Large intestine (tissue), 12 donors: ENCODE data around the gene ZACN. TPM values are rescaled to one million over a fixed set of nuclear protein-coding genes. Genes with fewer than 3 reads are reported as not detected.

Source experiments
- DNase-seq, 2 donors: peaks; one replicate each; pipeline versions ENCODE4 v3.0.0 to v3.0.0-alpha.2; 2013
- H3K27ac ChIP-seq: one replicate; pipeline ENCODE4 v1.5.1; 2013; ENCODE audit warnings: low read length
- H3K27me3 ChIP-seq: 2 replicates; pipeline ENCODE4 v1.6.1; 2013; ENCODE audit warnings: low read length; ENCODE audit not compliant: control insufficient read depth, insufficient read depth
- H3K36me3 ChIP-seq: 2 replicates; pipeline ENCODE4 v1.6.1; 2013; ENCODE audit warnings: low read length; ENCODE audit not compliant: control insufficient read depth, insufficient read depth
- H3K4me1 ChIP-seq: one replicate; pipeline ENCODE4 v1.6.1; 2013; ENCODE audit warnings: low read length; ENCODE audit not compliant: control insufficient read depth, insufficient read depth
- H3K4me3 ChIP-seq: one replicate; pipeline ENCODE4 v1.5.1; 2013; ENCODE audit warnings: low read length
- H3K9me3 ChIP-seq: one replicate; pipeline ENCODE4 v1.6.1; 2013; ENCODE audit warnings: mild to moderate bottlenecking, low read depth, low read length, moderate library complexity; ENCODE audit not compliant: control insufficient read depth
- WGBS: methylation state at CpG from one replicate; pipeline ENCODE4 v1.1.5; 2013; ENCODE audit warnings: low lambda C conversion rate; ENCODE audit not compliant: insufficient coverage; 5-methylcytosine and 5-hydroxymethylcytosine counted together
- long read RNA-seq, 11 donors: transcript quantifications; one replicate each; lab custom pipeline, GENCODE V29; 2026
- polyA plus RNA-seq: library from polyadenylated mRNA; unstranded; fragments of 120-200 nt; gene quantifications from one replicate; pipeline ENCODE4 v1.2.1, GENCODE V29; 2013

Gene ZACN
- 23.7 TPM for polyA plus RNA-seq
- long read RNA-seq, donor 1, transcript ZACN-205 (1 exons, 2,651 nt) = major isoform, 69 of 69 reads
- long read RNA-seq, donor 1, partial matches to known transcripts = 0 of 69 reads
- long read RNA-seq, donor 1, other reads (novel, unspliced or antisense) = 0 of 69 reads
- long read RNA-seq, donor 2, transcript ZACN-205 (1 exons, 2,651 nt) = major isoform, 158 of 158 reads
- long read RNA-seq, donor 2, partial matches to known transcripts = 0 of 158 reads
- long read RNA-seq, donor 2, other reads (novel, unspliced or antisense) = 0 of 158 reads
- long read RNA-seq, donor 3 = 0 reads
- long read RNA-seq, donor 4, transcript ZACN-205 (1 exons, 2,651 nt) = major isoform, 24 of 24 reads
- long read RNA-seq, donor 4, partial matches to known transcripts = 0 of 24 reads
- long read RNA-seq, donor 4, other reads (novel, unspliced or antisense) = 0 of 24 reads
- long read RNA-seq, donor 5, transcript ZACN-205 (1 exons, 2,651 nt) = major isoform, 71 of 76 reads
- long read RNA-seq, donor 5, partial matches to known transcripts = 5 of 76 reads
- long read RNA-seq, donor 5, other reads (novel, unspliced or antisense) = 0 of 76 reads
- long read RNA-seq, donor 6, transcript ZACN-205 (1 exons, 2,651 nt) = major isoform, 139 of 164 reads
- long read RNA-seq, donor 6, partial matches to known transcripts = 0 of 164 reads
- long read RNA-seq, donor 6, other reads (novel, unspliced or antisense) = 25 of 164 reads
- long read RNA-seq, donor 7, transcript ZACN-205 (1 exons, 2,651 nt) = major isoform, 92 of 99 reads
- long read RNA-seq, donor 7, partial matches to known transcripts = 7 of 99 reads
- long read RNA-seq, donor 7, other reads (novel, unspliced or antisense) = 0 of 99 reads
- long read RNA-seq, donor 8, transcript ZACN-205 (1 exons, 2,651 nt) = major isoform, 135 of 135 reads
- long read RNA-seq, donor 8, partial matches to known transcripts = 0 of 135 reads
- long read RNA-seq, donor 8, other reads (novel, unspliced or antisense) = 0 of 135 reads
- long read RNA-seq, donor 9, transcript ZACN-205 (1 exons, 2,651 nt) = major isoform, 109 of 143 reads
- long read RNA-seq, donor 9, partial matches to known transcripts = 25 of 143 reads
- long read RNA-seq, donor 9, other reads (novel, unspliced or antisense) = 9 of 143 reads
- long read RNA-seq, donor 10, transcript ZACN-205 (1 exons, 2,651 nt) = major isoform, 138 of 138 reads
- long read RNA-seq, donor 10, partial matches to known transcripts = 0 of 138 reads
- long read RNA-seq, donor 10, other reads (novel, unspliced or antisense) = 0 of 138 reads
- long read RNA-seq, donor 11, transcript ZACN-205 (1 exons, 2,651 nt) = major isoform, 99 of 122 reads
- long read RNA-seq, donor 11, partial matches to known transcripts = 18 of 122 reads
- long read RNA-seq, donor 11, other reads (novel, unspliced or antisense) = 5 of 122 reads

GRCh38 chr17:76078860-76079534, at the start of gene ZACN:
ZACN (plus strand) TSS chr17:76079182; CDS start chr17:76079265, 83 bp downstream.
- H3K36me3 ChIP-seq = peaks cover 18% of the 10 kb centered on the region
- H3K27me3 ChIP-seq = peaks cover 60% of the 10 kb centered on the region
- no peak within 1 kb of the TSS for H3K4me3 ChIP-seq
- no peak within 1 kb of the TSS for H3K27ac ChIP-seq
- peaks cover 8% of the 10 kb centered on the region for H3K9me3 ChIP-seq
- H3K4me1 ChIP-seq = peaks cover 38% of the 10 kb centered on the region
- no peak for DNase-seq
- WGBS = no CpG with 5 or more reads among the region's 17 CpGs

- peak; percentile 79 to 93 for DNase-seq
- no CpG with 5 or more reads among the region's 20 CpGs for WGBS
- Histone ChIP-seq H3K4me1 (peaks cover 45% of the 10 kb centered on the region), H3K27ac (peak overlapping the region; percentile 73), H3K36me3 (no peaks in the 10 kb centered on the region), H3K4me3 (no peak overlapping the region), H3K27me3 (no peaks in the 10 kb centered on the region), H3K9me3 (no peaks in the 10 kb centered on the region)
Measured at GRCh38 chr17:76032073-76032779, 46.8 kb upstream of the ZACN start.

GRCh38 chr17:76032780-76033108, 46.2 kb upstream of the ZACN start:
- Histone ChIP-seq H3K27ac (peak overlapping the region; percentile 73), H3K4me1 (peaks cover 40% of the 10 kb centered on the region), H3K27me3 (no peaks in the 10 kb centered on the region), H3K9me3 (no peaks in the 10 kb centered on the region), H3K36me3 (no peaks in the 10 kb centered on the region), H3K4me3 (no peak overlapping the region)
- DNase-seq = no peak
- WGBS = 80% methylated on average over 1 of the region's 5 CpGs

- Histone ChIP-seq H3K36me3 (peaks cover 2% of the 10 kb centered on the region), H3K9me3 (no peaks in the 10 kb centered on the region), H3K27me3 (no peaks in the 10 kb centered on the region), H3K27ac (peak overlapping the region; percentile 73), H3K4me3 (no peak overlapping the region), H3K4me1 (peaks cover 38% of the 10 kb centered on the region)
- 100% methylated on average over 1 of the region's 6 CpGs for WGBS
- DNase-seq = no peak
Measured at GRCh38 chr17:76033139-76033538, 45.8 kb upstream of the ZACN start.

GRCh38 chr17:76034428-76035350, 44.3 kb upstream of the ZACN start:
- peaks cover 27% of the 10 kb centered on the region for H3K4me1 ChIP-seq
- H3K9me3 ChIP-seq = no peaks in the 10 kb centered on the region
- peaks cover 17% of the 10 kb centered on the region for H3K36me3 ChIP-seq
- H3K4me3 ChIP-seq = no peak overlapping the region
- no peaks in the 10 kb centered on the region for H3K27me3 ChIP-seq
- DNase-seq = peak in 1 of 2 donors; percentile 20
- H3K27ac ChIP-seq = peak overlapping the region; percentile 10
- WGBS = no CpG with 5 or more reads among the region's 13 CpGs

GRCh38 chr17:76036497-76037261, 42.3 kb upstream of the ZACN start:
- H3K36me3 ChIP-seq = peaks cover 37% of the 10 kb centered on the region
- H3K9me3 ChIP-seq = no peaks in the 10 kb centered on the region
- H3K4me3 ChIP-seq = no peak overlapping the region
- DNase-seq = peak in 1 of 2 donors; percentile 30
- peaks cover 17% of the 10 kb centered on the region for H3K4me1 ChIP-seq
- no peak overlapping the region for H3K27ac ChIP-seq
- WGBS = no CpG with 5 or more reads among the region's 22 CpGs
- no peaks in the 10 kb centered on the region for H3K27me3 ChIP-seq

GRCh38 chr17:76038050-76038449, 40.9 kb upstream of the ZACN start:
- no peak for DNase-seq
- no peak overlapping the region for H3K4me3 ChIP-seq
- H3K27ac ChIP-seq = no peak overlapping the region
- no peaks in the 10 kb centered on the region for H3K27me3 ChIP-seq
- WGBS = no CpG with 5 or more reads among the region's 3 CpGs
- peaks cover 49% of the 10 kb centered on the region for H3K36me3 ChIP-seq
- peaks cover 4% of the 10 kb centered on the region for H3K4me1 ChIP-seq
- H3K9me3 ChIP-seq = no peaks in the 10 kb centered on the region

- H3K4me1 ChIP-seq = no peaks in the 10 kb centered on the region
- WGBS = no CpG with 5 or more reads among the region's 6 CpGs
- H3K27me3 ChIP-seq = no peaks in the 10 kb centered on the region
- H3K36me3 ChIP-seq = peaks cover 60% of the 10 kb centered on the region
- H3K27ac ChIP-seq = no peak overlapping the region
- DNase-seq = no peak
- no peak overlapping the region for H3K4me3 ChIP-seq
- H3K9me3 ChIP-seq = no peaks in the 10 kb centered on the region
Measured at GRCh38 chr17:76039121-76039520, 39.9 kb upstream of the ZACN start.
